HepG2 (cell line): Measurements from ENCODE around the gene NPW. TPM values are rescaled to one million over a fixed set of nuclear protein-coding genes. Genes with fewer than 3 reads are reported as not detected.

Source experiments
- CEBPZ ChIP-seq: IDR thresholded peaks from 2 replicates; pipeline ENCODE4 v1.6.1; 2012; ENCODE audit warnings: low read length, improper control_type of control experiment
- FOXC1 ChIP-seq: sonication (generic); formaldehyde crosslinking; IDR thresholded peaks from 2 replicates; pipeline ENCODE4 v1.8.0; 2022; ENCODE audit warnings: mild to moderate bottlenecking, missing genetic modification reagents, borderline replicate concordance
- FUBP1 ChIP-seq: sonication (generic); formaldehyde crosslinking; IDR thresholded peaks from 2 replicates; pipeline ENCODE4 v1.5.1; 2020; ENCODE audit warnings: missing genetic modification reagents, mild to moderate bottlenecking, borderline replicate concordance
- MBNL3 ChIP-seq: fragments of 250-450 bp; sonication (Bioruptor Pico); conservative IDR thresholded peaks from 2 replicates; pipeline ENCODE4 v1.8.0; 2022; ENCODE audit warnings: mild to moderate bottlenecking, inconsistent platforms
- MED8 ChIP-seq: sonication (generic); formaldehyde crosslinking; IDR thresholded peaks from 2 replicates; pipeline ENCODE4 v1.8.1; 2023; ENCODE audit warnings: mild to moderate bottlenecking, missing genetic modification reagents; ENCODE audit not compliant: insufficient replicate concordance
- NKX3-1 ChIP-seq: sonication (generic); formaldehyde crosslinking; IDR thresholded peaks from 2 replicates; pipeline ENCODE4 v1.5.0; 2020; ENCODE audit warnings: missing genetic modification reagents
- RXRB ChIP-seq: IDR thresholded peaks from 2 replicates; pipeline ENCODE4 v1.6.1; 2016; ENCODE audit warnings: borderline replicate concordance, missing genetic modification reagents, missing compliant biosample characterization
- SMAD3 ChIP-seq: sonication (generic); formaldehyde crosslinking; IDR thresholded peaks from 2 replicates; pipeline ENCODE4 v1.4.0; 2020; ENCODE audit warnings: missing genetic modification reagents
- SRY ChIP-seq: sonication (generic); formaldehyde crosslinking; IDR thresholded peaks from 2 replicates; pipeline ENCODE4 v1.8.0; 2022; ENCODE audit warnings: mild to moderate bottlenecking, missing genetic modification reagents
- TCF7L2 ChIP-seq: IDR thresholded peaks from 2 replicates; pipeline ENCODE4 v1.6.1; 2011; ENCODE audit warnings: mild to moderate bottlenecking, low read depth, low read length, moderate library complexity
- TFAP4 ChIP-seq: sonication (generic); IDR thresholded peaks from 2 replicates; pipeline ENCODE4 v1.6.1; 2016; ENCODE audit warnings: low read depth, borderline replicate concordance
- TRIM24 ChIP-seq: sonication (generic); formaldehyde crosslinking; IDR thresholded peaks from 2 replicates; pipeline ENCODE4 v1.8.0; 2022; ENCODE audit warnings: mild to moderate bottlenecking, missing genetic modification reagents
- ZIK1 ChIP-seq: sonication (generic); formaldehyde crosslinking; IDR thresholded peaks from 2 replicates; pipeline ENCODE4 v1.5.0; 2020; ENCODE audit warnings: mild to moderate bottlenecking, low read depth, missing genetic modification reagents, borderline replicate concordance
- ZNF281 ChIP-seq: sonication (generic); formaldehyde crosslinking; IDR thresholded peaks from 2 replicates; pipeline ENCODE4 v1.4.0; 2020; ENCODE audit warnings: missing genetic modification reagents, borderline replicate concordance
- ZNF335 ChIP-seq: sonication (generic); formaldehyde crosslinking; IDR thresholded peaks from 2 replicates; pipeline ENCODE4 v1.4.0; 2020; ENCODE audit warnings: missing genetic modification reagents
- ZNF512 ChIP-seq: sonication (generic); formaldehyde crosslinking; IDR thresholded peaks from 2 replicates; pipeline ENCODE4 v1.4.0; 2020; ENCODE audit warnings: mild to moderate bottlenecking, missing genetic modification reagents
- ZNF569 ChIP-seq: sonication (generic); formaldehyde crosslinking; IDR thresholded peaks from 2 replicates; pipeline ENCODE4 v1.5.0; 2020; ENCODE audit warnings: mild to moderate bottlenecking, missing genetic modification reagents, moderate library complexity, borderline replicate concordance
- polyA plus RNA-seq, 8 experiments: library from polyadenylated mRNA; depleted of rRNA in 3 of 8; stranded (reverse) in 7 of 8; unstranded in 1 of 8; fragments of >200 nt; fragmentation: Illumina TruSeq in 4 of 8; extraction: Trizol in 4 of 8; gene quantifications; 2 replicates each; pipeline versions ENCODE4 v1.2.1 to v1.2.3, GENCODE V29; 2011 to 2016; ENCODE audit warnings: low read depth in 4 of 8, missing spikeins in 1 of 8, mixed read lengths in 1 of 8; ENCODE audit not compliant: insufficient read depth in 1 of 8
- total RNA-seq, 5 experiments: library from RNA; depleted of rRNA; stranded (reverse); fragments of >200 nt; fragmentation: Illumina TruSeq; extraction: Trizol; gene quantifications; 2 replicates each; pipeline ENCODE4 v1.2.3, GENCODE V29; 2016; ENCODE audit warnings: low read depth in 1 of 5

NPW gene
- total and polyA plus RNA-seq, 2 of the 13 experiments (the other 11 are each of a cell fraction or from before 2014, with no cell fraction given) = 0.24 to 0.97 TPM

GRCh38 chr16:1971796-1972489, 47.6 kb upstream of the NPW start, which contains the start of gene TBL3 (continued):
- TF ChIP-seq ZNF512 (CRISPR knock-in tag) = no peak
- peak; percentile 51; the same call in 1 of the 2 replicates for TF ChIP-seq TFAP4
- no peak for TF ChIP-seq NKX3-1
- no peak for TF ChIP-seq TCF7L2
- TF ChIP-seq MBNL3 (CRISPR knock-in tag) = no peak
- peak; percentile 89 for TF ChIP-seq ZIK1 (CRISPR knock-in tag)
- peak; percentile 73; the same call in 1 of the 2 replicates for TF ChIP-seq ZNF281
- peak; percentile 39; the same call in 1 of the 2 replicates for TF ChIP-seq SRY (CRISPR knock-in tag)
- peak; percentile 93; the same call in 1 of the 2 replicates for TF ChIP-seq FUBP1 (CRISPR knock-in tag)
- peak; percentile 75 for TF ChIP-seq FOXC1 (CRISPR knock-in tag)
- TF ChIP-seq ZNF569 = 0 out of 2 replicates have a peak, but pooled peaks have one; percentile 76
- TF ChIP-seq RXRB = peak; percentile 50
- TF ChIP-seq ZNF335 (CRISPR knock-in tag) = peak; percentile 47; the same call in 1 of the 2 replicates
- peak; percentile 92 for TF ChIP-seq MED8
- no peak for TF ChIP-seq CEBPZ
- TF ChIP-seq SMAD3 (CRISPR knock-in tag) = peak; percentile 68; the same call in 1 of the 2 replicates
- TF ChIP-seq TRIM24 (CRISPR knock-in tag) = no peak
